PC-3 (cell line): ENCODE data around the gene RGS14. TPM values are rescaled to one million over a fixed set of nuclear protein-coding genes. Genes with fewer than 3 reads are reported as not detected.
A peak's percentile ranks its signal among the peaks of the same experiment; 100 is the strongest.

Experiments
- ATAC-seq: fragments of 200-7000 bp; cut with Tn5 transposase; 2 replicates; pipeline ENCODE4 v1.9.1; 2020; ENCODE audit warnings: mild to moderate bottlenecking, moderate library complexity
- BruUV-seq: library from RNA; stranded (reverse); fragments of 400-500 nt; replicated peaks from 2 replicates; lab custom pipeline; 2021; lab: Mats Ljungman, UMichigan
- CTCF ChIA-PET: fragments of 300-600 bp; sonication (Branson Sonifier 250); formaldehyde crosslinking; loops from one replicate; lab custom pipeline; 2022; ENCODE audit warnings: antibody characterized with exemption; lab: Charles Lee
- POLR2A ChIA-PET: fragments of 300-600 bp; sonication (Branson Sonifier 250); formaldehyde crosslinking; loops from one replicate; lab custom pipeline; 2022; ENCODE audit warnings: antibody characterized with exemption; ENCODE audit not compliant: unreplicated experiment; lab: Charles Lee
- DNase-seq: peaks from one replicate; pipeline ENCODE4 v3.0.0-alpha.2; 2015
- H2AFZ ChIP-seq: fragments of 300-600 bp; sonication (generic); 2 replicates; pipeline ENCODE4 v1.6.0; 2016; ENCODE audit warnings: antibody characterized with exemption, low read length
- H3F3A ChIP-seq: fragments of 300-600 bp; sonication (generic); one replicate; pipeline ENCODE4 v1.6.0; 2017; ENCODE audit warnings: antibody characterized with exemption, low read length, control low read depth, mild to moderate bottlenecking; ENCODE audit not compliant: unreplicated experiment
- H3K27ac ChIP-seq: fragments of 300-600 bp; sonication (generic); 2 replicates; pipeline ENCODE4 v1.5.1; 2016; ENCODE audit warnings: mild to moderate bottlenecking, low read length
- H3K27me3 ChIP-seq: fragments of 300-600 bp; sonication (generic); 2 replicates; pipeline ENCODE4 v1.6.1; 2016; ENCODE audit warnings: low read length, mixed read lengths
- H3K36me3 ChIP-seq: fragments of 300-600 bp; sonication (generic); 2 replicates; pipeline ENCODE4 v1.6.1; 2016; ENCODE audit warnings: low read depth, mixed run types, low read length, mixed read lengths
- H3K4me1 ChIP-seq: fragments of 300-600 bp; sonication (generic); 2 replicates; pipeline ENCODE4 v1.5.1; 2016; ENCODE audit warnings: low read length; ENCODE audit not compliant: insufficient read depth
- H3K4me2 ChIP-seq: fragments of 300-600 bp; sonication (generic); 2 replicates; pipeline ENCODE4 v1.6.0; 2016; ENCODE audit warnings: low read length
- H3K4me3 ChIP-seq: fragments of 300-600 bp; sonication (generic); 2 replicates; pipeline ENCODE4 v1.5.1; 2016; ENCODE audit warnings: mild to moderate bottlenecking, low read length, mixed read lengths
- H3K79me2 ChIP-seq: fragments of 300-600 bp; sonication (generic); 2 replicates; pipeline ENCODE4 v1.6.1; 2017; ENCODE audit warnings: low read length, mixed read lengths
- H3K9ac ChIP-seq: fragments of 300-600 bp; sonication (generic); 2 replicates; pipeline ENCODE4 v1.6.0; 2016; ENCODE audit warnings: mild to moderate bottlenecking, low read length
- H3K9me2 ChIP-seq: fragments of 300-600 bp; sonication (generic); replicated peaks from 2 replicates; pipeline ENCODE4 v1.6.1; 2016; ENCODE audit warnings: mixed run types, low read length, mixed read lengths
- H3K9me3 ChIP-seq: fragments of 300-600 bp; sonication (generic); 2 replicates; pipeline ENCODE4 v1.6.1; 2016; ENCODE audit warnings: low read length, mixed read lengths
- H4K20me1 ChIP-seq: fragments of 300-600 bp; sonication (generic); 2 replicates; pipeline ENCODE4 v1.6.1; 2016; ENCODE audit warnings: low read length, mixed read lengths
- EZH2 ChIP-seq: fragments of 300-600 bp; sonication (generic); IDR thresholded peaks from one replicate; pipeline ENCODE4 v1.6.1; 2017; ENCODE audit warnings: antibody characterized with exemption, mild to moderate bottlenecking, low read length; ENCODE audit not compliant: unreplicated experiment
- EZH2phosphoT487 ChIP-seq: fragments of 300-600 bp; sonication (generic); IDR thresholded peaks from 2 replicates; pipeline ENCODE4 v1.6.1; 2018; ENCODE audit warnings: mild to moderate bottlenecking, antibody characterized with exemption, low read length, borderline replicate concordance
- intact Hi-C: fragments of 100-400 bp; cut with micrococcal nuclease; formaldehyde crosslinking; loops from 2 replicates; pipeline ENCODE4 v1.9.0; 2023
- total RNA-seq: library from RNA; depleted of rRNA; stranded (reverse); fragments of >200 nt; gene quantifications from 2 replicates; pipeline ENCODE4 v1.2.3, GENCODE V29; 2014
- TF ChIP-seq, protein P1 (sequence below): fragments of 300-600 bp; sonication (generic); conservative IDR thresholded peaks from 2 replicates; pipeline ENCODE4 v1.5.1; 2017; ENCODE audit warnings: antibody characterized with exemption, low read depth, mild to moderate bottlenecking, low read length

Gene RGS14
- total RNA-seq, 1 experiment from 2014 or later = 32.3 TPM

GRCh38 chr5:177362610-177363507 is 5.1 kb downstream of the RGS14 start:
- POLR2A ChIA-PET = no interaction called here
- Histone ChIP-seq H3K9me3 (no peaks in the 10 kb centered on the region), H3K79me2 (no peaks in the 10 kb centered on the region), H3K9ac (peak overlapping the region; percentile 57), H3K4me3 (peak overlapping the region; percentile 77), H3K4me2 (peak overlapping the region; percentile 86), H3F3A (no peaks in the 10 kb centered on the region), H4K20me1 (no peaks in the 10 kb centered on the region), H3K9me2 (no peaks in the 10 kb centered on the region), H3K36me3 (no peaks in the 10 kb centered on the region), H3K27me3 (no peaks in the 10 kb centered on the region), H3K27ac (no peak overlapping the region), H2AFZ (peak overlapping the region; percentile 89), H3K4me1 (peaks cover 21% of the 10 kb centered on the region)
- DNase-seq (peak; percentile 62), ATAC-seq (peak; percentile 88)
- intact Hi-C loops = no loop called here
- no peak for TF ChIP-seq EZH2
- no TSS peak for BruUV-seq
- CTCF ChIA-PET = no interaction called here

DNA sequence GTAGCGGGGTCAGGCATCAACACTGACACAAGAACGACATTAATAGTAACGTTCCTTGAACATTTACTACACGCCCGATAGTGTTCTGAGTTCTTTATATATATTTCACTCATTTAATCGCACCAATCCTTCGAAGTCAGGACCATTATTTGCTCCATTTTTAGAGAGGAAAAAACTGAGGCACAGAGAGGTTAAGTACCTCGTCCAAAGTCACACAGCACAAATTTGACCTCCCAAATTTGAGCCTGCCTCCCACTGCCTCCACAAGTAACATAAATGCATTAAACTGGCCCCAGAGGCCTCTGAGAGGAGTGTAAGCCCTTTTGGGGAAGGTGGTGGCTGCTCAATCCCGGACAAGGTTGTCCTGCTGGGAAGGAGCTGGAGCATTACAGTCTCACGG is 5.8 kb downstream of the RGS14 start:
- peak overlapping the region; percentile 89 for H2AFZ ChIP-seq
- BruUV-seq = no TSS peak
- no peaks in the 10 kb centered on the region for H4K20me1 ChIP-seq
- ChIA-PET CTCF (no interaction called here), POLR2A (no interaction called here)
- no peaks in the 10 kb centered on the region for H3F3A ChIP-seq
- H3K79me2 ChIP-seq = no peaks in the 10 kb centered on the region
- intact Hi-C loops = no loop called here
- H3K27me3 ChIP-seq = no peaks in the 10 kb centered on the region
- H3K4me3 ChIP-seq = peak overlapping the region; percentile 77
- no peaks in the 10 kb centered on the region for H3K9me3 ChIP-seq
- no peaks in the 10 kb centered on the region for H3K36me3 ChIP-seq
- H3K4me1 ChIP-seq = peaks cover 14% of the 10 kb centered on the region
- TF ChIP-seq EZH2phosphoT487 (no peak), EZH2 (no peak)
- TF ChIP-seq, protein P1, sequence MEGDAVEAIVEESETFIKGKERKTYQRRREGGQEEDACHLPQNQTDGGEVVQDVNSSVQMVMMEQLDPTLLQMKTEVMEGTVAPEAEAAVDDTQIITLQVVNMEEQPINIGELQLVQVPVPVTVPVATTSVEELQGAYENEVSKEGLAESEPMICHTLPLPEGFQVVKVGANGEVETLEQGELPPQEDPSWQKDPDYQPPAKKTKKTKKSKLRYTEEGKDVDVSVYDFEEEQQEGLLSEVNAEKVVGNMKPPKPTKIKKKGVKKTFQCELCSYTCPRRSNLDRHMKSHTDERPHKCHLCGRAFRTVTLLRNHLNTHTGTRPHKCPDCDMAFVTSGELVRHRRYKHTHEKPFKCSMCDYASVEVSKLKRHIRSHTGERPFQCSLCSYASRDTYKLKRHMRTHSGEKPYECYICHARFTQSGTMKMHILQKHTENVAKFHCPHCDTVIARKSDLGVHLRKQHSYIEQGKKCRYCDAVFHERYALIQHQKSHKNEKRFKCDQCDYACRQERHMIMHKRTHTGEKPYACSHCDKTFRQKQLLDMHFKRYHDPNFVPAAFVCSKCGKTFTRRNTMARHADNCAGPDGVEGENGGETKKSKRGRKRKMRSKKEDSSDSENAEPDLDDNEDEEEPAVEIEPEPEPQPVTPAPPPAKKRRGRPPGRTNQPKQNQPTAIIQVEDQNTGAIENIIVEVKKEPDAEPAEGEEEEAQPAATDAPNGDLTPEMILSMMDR = no peak
- no peaks in the 10 kb centered on the region for H3K9me2 ChIP-seq
- DNase-seq = no peak
- peak overlapping the region; percentile 86 for H3K4me2 ChIP-seq
- H3K27ac ChIP-seq = no peak overlapping the region
- H3K9ac ChIP-seq = no peak overlapping the region; the same call in 1 of the 2 replicates
- no peak for ATAC-seq

DNA sequence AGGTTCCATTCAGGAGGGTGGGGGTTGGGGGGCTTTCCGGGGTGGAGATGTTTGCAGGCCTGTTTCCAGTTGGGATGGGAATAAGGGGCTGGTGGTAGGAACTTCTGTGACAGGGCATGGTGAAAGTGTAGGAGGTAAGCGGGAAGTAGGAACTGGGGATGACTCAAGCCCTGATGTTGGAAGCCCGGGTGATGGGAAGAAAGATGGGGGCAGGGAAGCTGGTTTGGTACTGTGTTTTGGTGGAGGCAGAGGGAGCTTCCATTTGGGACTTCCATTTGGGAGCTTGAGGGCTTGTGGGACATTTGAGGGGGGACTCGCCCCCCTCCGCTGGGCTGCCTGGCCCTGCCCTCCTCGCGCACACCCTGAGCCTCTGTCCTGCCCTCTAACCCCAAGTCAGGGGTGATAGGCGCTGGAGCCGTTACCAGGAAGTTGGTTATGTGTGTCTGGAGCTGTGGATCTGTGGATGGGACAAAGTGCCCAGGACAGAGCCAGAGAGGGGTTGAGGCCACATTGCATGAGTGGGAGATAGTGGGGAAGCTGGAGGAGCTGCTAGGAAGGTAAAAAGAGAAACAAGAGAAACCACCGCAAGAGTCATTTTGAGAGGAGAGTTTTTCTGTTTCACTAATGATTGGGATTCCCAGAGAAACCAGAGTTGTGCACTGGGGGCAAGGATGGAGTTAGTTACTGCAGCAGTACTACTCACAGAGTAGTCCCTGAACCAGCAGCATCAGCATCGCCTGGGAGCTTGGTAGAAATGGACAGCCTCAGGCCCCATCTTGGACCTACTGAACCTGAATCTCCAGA is 6.6 kb downstream of the RGS14 start:
- H3F3A ChIP-seq = no peaks in the 10 kb centered on the region
- no peak overlapping the region for H3K9ac ChIP-seq
- no peaks in the 10 kb centered on the region for H3K9me3 ChIP-seq
- no peak for ATAC-seq
- POLR2A ChIA-PET = no interaction called here
- intact Hi-C loops = no loop called here
- H4K20me1 ChIP-seq = no peaks in the 10 kb centered on the region
- no peak overlapping the region for H3K27ac ChIP-seq
- DNase-seq = no peak
- peaks cover 11% of the 10 kb centered on the region; the same call in 1 of the 2 replicates for H3K4me1 ChIP-seq
- no peak overlapping the region for H3K4me3 ChIP-seq
- CTCF ChIA-PET = no interaction called here
- no peaks in the 10 kb centered on the region for H3K36me3 ChIP-seq
- no TSS peak for BruUV-seq
- H3K27me3 ChIP-seq = no peaks in the 10 kb centered on the region
- no peaks in the 10 kb centered on the region for H3K9me2 ChIP-seq
- TF ChIP-seq, protein P1 = no peak
- TF ChIP-seq EZH2phosphoT487 = no peak
- no peak overlapping the region for H3K4me2 ChIP-seq
- no peaks in the 10 kb centered on the region for H3K79me2 ChIP-seq
- no peak overlapping the region for H2AFZ ChIP-seq
